Measurements from ENCODE around the gene EED.
"Not testable (repeated sequence)": the region's sequence is repeated elsewhere in the genome, so short reads cannot be mapped to it uniquely, and the experiment has no call there.

Gene EED

GRCh38 chr11:86249307-86250098, 5.0 kb downstream of the EED start:
- DNase-seq = no peak

GRCh38 chr11:86251345-86251744, 6.8 kb downstream of the EED start:
- DNase-seq = peak; percentile 50

GRCh38 chr11:86255896-86256295, 11.3 kb downstream of the EED start:
- peak; percentile 70 for DNase-seq

- DNase-seq = no peak
Measured at GRCh38 chr11:86256608-86257007, 12.1 kb downstream of the EED start.

- DNase-seq = no peak
Measured at GRCh38 chr11:86257446-86257845, 12.9 kb downstream of the EED start.

GRCh38 chr11:86259730-86260129, 15.2 kb downstream of the EED start:
- no peak for DNase-seq

GRCh38 chr11:86261328-86261727, 16.8 kb downstream of the EED start:
- no peak for DNase-seq

GRCh38 chr11:86262387-86262786, 17.8 kb downstream of the EED start:
- no peak for DNase-seq

GRCh38 chr11:86264649-86265048, 20.1 kb downstream of the EED start:
- DNase-seq = no peak

- DNase-seq = no peak
Measured at GRCh38 chr11:86265194-86265593, 20.6 kb downstream of the EED start.

- DNase-seq = no peak
Measured at GRCh38 chr11:86269645-86270044, 25.1 kb downstream of the EED start.

- DNase-seq = no peak
Measured at GRCh38 chr11:86274503-86274902, 29.9 kb downstream of the EED start.

- DNase-seq = no peak
Measured at GRCh38 chr11:86274999-86275398, 30.4 kb downstream of the EED start.

GRCh38 chr11:86275493-86276370, 31.2 kb downstream of the EED start:
- DNase-seq = no peak

GRCh38 chr11:86277741-86278140, 33.2 kb downstream of the EED start:
- no peak for DNase-seq

GRCh38 chr11:86278226-86278625, 33.7 kb downstream of the EED start:
- no peak for DNase-seq

GRCh38 chr11:86279747-86280146, 35.2 kb downstream of the EED start:
- no peak for DNase-seq

- DNase-seq = no peak
Measured at GRCh38 chr11:86287468-86287796, 42.9 kb downstream of the EED start.

- peak; percentile 81 for DNase-seq
Measured at GRCh38 chr11:86288776-86289507, 44.4 kb downstream of the EED start.

- not testable (repeated sequence) for DNase-seq
Measured at GRCh38 chr11:86289508-86290280, 45.1 kb downstream of the EED start.

GRCh38 chr11:86291466-86292262, 47.1 kb downstream of the EED start:
- DNase-seq = peak; percentile 85
